HG03439 (cell line): ENCODE results near the gene HDAC2.
"Not testable (repeated sequence)": the region's sequence is repeated elsewhere in the genome, so short reads cannot be mapped to it uniquely, and the experiment has no call there.

Experiments used
- ATAC-seq: cut with Tn5 transposase; IDR thresholded peaks from one replicate; pipeline ENCODE4 v1.9.1; 2021; ENCODE audit warnings: mild to moderate bottlenecking, moderate library complexity; ENCODE audit not compliant: unreplicated experiment

HDAC2 gene

DNA sequence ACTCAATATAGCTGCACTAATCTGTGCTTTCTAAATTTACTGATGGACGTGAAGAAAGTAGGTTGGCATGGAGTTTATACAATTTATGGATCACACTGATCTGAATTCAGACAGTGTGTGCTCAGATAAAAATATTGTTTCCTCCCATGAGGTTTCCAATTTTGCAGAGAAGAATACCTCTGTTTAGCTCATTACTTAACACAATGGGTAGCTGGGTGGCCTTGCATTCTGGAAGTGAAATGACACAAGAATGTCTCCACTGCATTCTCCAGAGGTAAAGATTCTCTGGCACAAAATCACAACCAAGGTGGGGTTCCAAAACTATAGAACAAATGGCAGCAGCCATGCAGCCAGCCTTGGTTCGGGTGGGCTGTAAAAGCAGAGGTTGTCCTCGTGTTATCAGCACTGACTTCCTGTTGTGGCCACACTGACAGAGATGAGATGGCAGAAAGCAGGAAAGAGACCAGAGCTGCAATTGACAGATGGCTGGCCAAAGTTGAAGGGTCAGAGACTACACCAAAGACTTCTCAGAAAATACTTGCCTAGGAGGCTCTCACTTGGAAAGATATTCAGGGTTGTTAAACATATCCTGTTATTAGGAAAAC lies 50.2 kb downstream of the HDAC2 start:
- peak; percentile 77 for ATAC-seq

DNA sequence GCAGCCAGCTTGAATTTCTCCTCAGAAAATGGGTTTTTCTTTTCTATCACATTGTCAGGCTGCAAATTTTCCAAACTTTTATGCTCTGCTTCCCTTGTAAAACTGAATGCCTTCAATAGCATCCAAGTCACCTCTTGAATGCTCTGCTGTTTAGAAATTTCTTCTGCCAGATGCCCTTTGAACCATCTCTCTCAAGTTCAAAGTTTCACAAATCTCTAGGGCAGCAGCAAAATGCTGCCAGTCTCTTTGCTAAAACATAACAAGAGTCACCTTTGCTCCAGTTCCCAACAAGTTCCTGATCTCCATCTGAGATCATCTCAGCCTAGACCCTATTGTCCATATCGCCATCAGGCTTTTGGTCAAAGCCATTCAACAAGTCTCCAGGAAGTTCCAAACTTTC lies 60.7 kb downstream of the HDAC2 start:
- not testable (repeated sequence) for ATAC-seq

DNA sequence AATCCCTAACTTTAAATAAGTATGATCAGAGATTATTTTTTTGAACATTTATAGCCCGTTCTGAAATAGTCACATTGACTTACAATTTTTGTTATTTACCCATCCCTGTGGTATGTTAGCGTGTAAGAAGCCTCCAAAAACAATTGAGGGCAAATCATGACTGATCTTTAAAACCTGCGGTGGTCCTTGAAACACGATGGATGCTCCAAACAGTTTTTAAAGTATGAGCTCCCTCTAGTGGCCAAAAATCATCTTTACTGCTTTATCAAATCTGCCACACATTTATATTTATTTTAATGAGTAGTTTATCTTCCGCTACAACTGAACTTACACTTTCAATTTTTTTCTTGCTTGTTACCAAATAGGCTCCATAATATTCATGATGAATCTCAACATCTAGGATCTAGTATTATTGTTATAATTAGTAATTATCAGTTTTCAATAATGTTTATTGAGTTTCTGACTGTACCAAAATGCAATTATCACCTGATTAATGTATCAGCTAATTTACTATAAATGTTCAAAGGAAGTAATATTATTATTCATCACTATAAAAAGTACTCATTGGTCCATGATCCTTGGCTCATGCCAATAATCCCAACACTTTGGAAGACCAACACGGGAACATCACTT lies 61.6 kb downstream of the HDAC2 start:
- ATAC-seq = no peak

DNA sequence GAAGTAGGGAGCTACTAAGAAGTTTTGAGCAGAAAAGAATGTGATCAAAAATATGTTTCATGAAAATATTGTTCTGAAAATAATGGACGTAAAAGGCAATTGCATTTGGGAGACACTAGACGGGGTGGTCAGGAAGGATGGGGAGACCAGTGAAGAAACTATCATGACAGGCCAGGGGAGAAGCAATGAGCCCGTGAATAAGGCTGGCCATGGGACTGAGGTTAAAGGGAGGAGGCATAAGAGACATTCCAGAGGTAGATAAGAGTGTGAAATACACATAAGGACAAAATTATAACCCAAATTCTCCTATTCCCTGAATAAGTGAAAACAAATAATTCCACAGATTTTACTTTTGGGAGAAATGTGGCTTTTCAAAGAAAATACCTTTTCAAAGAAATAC lies 62.1 kb downstream of the HDAC2 start:
- no peak for ATAC-seq

DNA sequence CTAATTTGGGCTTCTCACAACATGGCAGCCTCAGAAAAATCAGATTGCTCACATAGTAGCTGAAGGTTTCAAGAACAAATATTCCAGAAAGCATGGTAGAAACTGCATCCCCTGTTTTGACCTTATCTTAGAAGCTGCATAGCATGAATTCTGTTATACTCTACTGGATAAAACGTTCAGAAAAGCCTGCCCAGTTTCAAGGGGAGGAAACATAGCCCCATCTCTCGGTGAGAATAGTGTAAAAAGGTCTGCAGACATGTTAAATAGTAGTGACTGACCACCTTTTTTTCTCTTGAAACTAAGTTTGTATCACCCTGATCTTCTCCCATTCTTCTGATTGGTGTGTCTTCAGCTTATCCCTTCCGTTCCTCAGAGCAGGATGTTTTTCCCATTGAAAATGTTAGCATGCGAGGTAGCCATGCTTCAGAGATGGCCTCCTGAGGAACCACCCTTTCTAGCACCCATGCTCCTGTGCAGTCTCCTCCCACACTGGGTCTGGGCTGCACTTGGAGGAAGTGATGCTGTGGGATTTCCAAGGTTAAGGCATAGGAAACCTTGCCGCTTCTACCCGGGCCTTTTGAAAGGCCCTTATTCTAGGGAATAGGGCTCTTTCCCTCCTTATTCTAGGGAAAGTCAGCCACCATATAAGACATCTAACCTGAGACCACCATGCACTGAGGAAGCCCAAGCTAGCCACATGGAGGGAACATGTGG lies 63.7 kb downstream of the HDAC2 start:
- no peak for ATAC-seq

DNA sequence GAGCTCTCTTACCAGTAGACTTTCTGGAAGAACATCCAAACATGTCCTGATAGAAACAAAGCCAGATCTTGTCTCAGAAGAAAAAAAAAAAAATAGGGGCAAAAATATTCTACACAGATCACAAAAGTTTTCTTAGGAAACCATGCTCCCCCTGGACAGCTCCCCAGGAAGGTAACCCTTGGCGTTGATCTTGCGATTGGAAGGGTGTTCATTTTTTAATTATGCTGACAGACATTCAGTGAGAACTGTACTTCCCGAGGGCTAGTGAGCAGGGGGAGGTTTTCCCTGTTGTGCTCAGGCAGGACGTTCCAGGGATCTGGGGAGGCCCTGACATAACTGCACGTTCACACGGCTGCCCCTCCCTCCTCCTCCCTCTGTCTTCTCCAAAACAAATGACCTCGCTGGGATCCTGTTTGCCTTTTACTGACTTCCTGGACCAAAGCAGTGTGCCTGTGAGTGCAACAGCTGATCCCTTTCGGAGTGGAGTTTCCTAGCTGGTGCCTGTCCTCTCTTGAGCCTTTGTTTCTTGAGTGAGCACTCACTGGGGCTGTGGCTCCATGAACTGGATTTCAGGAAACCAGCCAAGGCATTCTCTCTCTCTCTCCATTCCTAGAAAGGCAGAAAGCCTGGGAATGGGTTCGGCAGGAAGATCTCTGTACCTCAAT lies 67.2 kb downstream of the HDAC2 start:
- ATAC-seq = no peak

DNA sequence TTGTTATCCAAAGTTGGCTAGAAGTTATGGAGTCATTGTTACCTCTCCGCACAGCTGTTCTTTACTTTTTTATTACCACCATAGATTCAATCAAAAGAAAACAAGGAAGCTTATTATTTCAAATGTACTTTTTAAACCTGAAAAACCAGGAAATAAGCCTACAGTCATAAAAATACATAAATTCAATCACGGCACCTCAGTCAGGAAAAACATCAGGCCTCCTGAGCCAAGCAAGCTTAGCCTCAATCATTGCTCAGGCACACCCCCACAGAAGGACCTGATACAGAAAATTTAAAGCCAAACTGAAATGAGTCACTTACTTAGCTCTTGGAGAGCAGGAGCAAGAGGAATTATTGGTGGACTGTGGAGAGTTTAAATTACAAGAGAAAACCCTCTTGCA lies 69.5 kb downstream of the HDAC2 start:
- no peak for ATAC-seq

DNA sequence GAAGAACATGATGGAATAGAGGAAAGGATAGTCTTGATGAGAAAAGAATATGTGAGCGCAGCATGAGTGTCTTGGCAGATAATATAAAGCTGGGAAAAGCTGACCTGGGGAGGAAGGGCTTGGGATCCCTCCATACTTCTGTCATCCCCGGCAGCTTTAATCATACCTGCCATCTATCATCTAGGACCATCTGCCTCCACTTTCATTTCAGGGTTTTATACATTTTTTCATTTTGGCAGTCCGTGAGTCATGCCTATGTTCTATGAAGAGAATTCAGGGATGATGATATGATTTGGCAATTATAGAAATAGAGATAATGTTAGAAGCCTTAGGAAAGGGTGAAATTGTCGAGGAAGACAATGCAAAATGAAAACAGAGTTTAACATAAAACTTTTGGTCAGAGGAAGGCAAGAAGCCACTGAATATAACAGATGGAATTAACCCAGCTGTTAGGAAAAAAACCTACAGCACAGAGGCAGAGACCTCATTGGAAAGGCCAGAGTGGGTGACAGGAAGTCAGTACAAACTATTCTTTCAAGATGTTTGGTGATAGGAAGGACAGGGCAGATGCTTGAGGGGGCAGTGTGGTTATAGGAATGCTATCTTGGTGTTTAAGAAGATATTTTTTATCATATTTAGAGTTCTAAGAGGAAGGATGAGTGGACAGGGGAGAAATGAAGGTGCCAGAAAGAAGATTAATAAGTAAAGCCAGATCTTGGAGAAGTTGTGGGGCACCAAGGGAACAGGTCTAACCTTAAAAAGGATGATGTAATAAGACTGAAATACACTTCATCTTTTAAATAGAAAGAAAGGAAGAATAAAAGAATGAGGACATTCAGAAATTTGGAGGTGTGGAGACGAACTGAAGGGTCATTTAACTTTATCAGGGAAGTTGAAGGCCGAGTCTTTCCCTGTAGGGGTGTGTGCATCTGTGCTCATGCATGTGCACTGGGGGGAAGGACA lies 76.0 kb downstream of the HDAC2 start:
- no peak for ATAC-seq

DNA sequence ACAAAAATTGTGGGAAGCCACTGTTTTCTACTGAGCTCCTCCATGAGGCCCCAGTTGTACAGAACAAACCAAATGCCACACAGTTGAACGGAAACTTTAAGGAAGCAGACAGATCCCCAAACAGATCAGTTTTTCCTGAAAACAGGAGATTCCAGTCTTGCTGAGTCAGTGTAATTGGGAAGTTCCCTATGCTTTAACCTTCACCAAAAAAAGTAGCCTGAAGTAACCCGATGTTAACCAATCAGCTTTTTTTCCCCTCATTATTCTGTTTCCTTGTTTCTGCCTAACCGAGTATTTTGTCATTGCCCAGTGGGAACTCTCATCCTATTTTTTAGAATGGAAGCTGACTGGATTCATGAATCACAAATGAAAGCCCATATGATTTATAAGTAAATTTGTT lies 77.1 kb downstream of the HDAC2 start:
- ATAC-seq = no peak

DNA sequence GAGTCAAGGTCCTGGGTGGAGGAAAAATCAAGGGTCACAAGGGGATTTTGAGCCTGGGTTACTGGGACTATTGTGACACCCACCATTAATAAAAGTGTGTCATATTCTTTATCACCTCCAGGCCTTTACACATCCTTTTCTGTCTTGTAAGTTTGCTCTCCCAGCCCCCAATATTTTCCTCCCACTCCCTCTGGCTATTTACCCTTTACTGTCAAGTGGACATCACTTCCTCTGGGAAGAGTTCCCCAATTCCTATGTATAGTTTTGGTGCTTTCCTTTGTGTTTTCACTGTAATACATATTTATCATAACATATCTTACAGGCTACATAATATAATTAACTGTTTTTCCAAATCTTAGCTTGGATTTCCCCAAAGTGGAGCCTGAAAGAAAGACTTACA lies 77.5 kb downstream of the HDAC2 start:
- ATAC-seq = no peak

DNA sequence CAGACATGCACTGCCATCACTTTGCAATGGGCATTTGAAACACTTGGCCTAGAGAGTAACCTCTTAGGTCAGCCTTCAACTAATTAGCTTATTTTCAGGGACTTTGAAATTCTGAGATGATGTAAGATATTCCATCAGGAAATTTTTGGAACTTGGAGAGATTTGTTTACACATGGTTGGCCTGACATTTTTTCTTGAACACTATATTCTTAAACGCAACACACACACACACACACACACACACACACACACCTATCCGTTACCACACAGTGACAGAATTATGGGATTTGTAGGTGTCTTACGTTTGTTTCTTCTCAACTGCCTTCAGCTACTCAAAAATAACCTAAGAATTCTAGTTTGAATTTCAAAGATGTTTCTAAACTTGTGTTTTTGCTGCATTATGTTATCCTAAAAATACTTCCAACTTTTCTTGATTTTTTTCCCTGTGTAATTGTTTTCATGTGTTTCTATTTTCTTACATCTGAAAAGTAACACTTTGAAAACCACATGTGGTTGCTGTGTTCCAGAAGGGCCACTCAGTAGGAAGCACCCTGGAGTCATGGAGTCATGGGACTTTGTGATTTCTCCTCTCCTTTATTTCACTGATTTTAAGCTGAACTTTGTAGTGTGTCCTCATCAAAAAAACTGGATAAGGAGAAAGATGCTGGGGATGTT lies 81.9 kb downstream of the HDAC2 start:
- no peak for ATAC-seq

DNA sequence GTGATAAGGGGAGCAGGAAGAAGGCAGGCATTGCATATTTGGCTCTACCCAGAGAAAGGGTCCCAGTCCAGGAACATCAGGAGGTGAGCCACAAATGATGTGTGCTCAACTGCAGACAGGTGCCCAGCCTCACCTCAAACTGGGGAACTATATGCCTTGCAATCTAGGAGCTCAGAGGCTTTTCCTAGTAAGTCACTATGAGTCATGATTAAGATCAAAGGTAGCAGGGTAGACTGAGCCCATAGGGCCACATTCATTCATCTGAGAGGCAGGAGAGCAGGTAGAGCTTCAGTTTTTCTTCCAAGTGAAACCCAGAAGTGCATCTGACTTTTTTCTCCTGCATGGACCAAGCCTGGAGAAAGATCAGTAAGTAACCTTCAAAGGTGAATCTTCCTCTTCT lies 82.5 kb downstream of the HDAC2 start:
- ATAC-seq = no peak

DNA sequence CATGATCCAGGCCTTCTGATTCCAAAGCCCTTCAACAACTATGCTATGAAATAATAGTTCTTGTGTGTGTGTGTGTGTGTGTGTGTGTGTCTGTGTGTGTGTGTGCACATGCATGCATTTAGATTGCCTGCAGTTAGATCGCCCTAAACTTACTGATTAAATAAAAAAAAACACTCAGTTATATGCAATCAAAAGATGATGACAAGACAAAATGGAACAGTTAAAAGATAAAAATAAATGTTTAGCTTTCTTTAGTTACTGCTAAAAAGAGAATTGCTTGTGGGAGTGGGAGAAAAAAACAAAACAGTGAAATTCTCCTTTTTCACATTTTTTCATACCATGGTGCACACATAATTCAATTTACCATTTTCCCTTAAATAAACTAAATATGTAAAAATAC lies 84.4 kb downstream of the HDAC2 start:
- ATAC-seq = no peak

DNA sequence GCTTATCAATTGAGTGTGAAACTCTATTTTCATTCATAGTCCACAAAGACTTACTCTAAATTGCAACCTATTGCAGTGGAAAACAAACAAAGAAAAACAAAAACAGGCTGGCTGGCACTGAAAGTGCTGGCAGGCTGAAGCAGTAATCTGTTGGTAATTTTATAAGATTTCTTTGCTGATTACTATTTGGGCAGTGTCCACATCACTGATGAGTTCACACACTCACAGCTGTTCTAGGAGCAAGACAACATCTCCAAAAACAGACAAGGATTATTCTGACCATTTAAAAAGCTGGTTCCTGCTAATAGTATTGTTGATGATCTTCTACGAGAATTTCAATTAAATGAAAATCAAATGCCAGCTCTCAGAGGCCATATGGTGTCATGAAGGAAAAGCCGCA lies 86.9 kb downstream of the HDAC2 start:
- ATAC-seq = no peak
